Measurements from ENCODE around the gene MOAP1. TPM values are rescaled to one million over a fixed set of nuclear protein-coding genes. Genes with fewer than 3 reads are reported as not detected.

MOAP1 gene
- total RNA-seq, 1 donor from 2014 or later, result 26.1 TPM

GRCh38 chr14:93195316-93195999, 10.8 kb upstream of the MOAP1 start:
- Histone ChIP-seq H3K36me3 (ENCODE audit: control insufficient read depth, insufficient read depth, low read length) (no peaks in the 10 kb centered on the region), H3K27me3 (ENCODE audit: control insufficient read depth, insufficient read depth, low read length) (no peaks in the 10 kb centered on the region), H3K4me3 (ENCODE audit: low read depth, low read length) (no peak overlapping the region)
- DNase-seq (ENCODE audit: low read depth), result no peak
- TF ChIP-seq, protein P1, sequence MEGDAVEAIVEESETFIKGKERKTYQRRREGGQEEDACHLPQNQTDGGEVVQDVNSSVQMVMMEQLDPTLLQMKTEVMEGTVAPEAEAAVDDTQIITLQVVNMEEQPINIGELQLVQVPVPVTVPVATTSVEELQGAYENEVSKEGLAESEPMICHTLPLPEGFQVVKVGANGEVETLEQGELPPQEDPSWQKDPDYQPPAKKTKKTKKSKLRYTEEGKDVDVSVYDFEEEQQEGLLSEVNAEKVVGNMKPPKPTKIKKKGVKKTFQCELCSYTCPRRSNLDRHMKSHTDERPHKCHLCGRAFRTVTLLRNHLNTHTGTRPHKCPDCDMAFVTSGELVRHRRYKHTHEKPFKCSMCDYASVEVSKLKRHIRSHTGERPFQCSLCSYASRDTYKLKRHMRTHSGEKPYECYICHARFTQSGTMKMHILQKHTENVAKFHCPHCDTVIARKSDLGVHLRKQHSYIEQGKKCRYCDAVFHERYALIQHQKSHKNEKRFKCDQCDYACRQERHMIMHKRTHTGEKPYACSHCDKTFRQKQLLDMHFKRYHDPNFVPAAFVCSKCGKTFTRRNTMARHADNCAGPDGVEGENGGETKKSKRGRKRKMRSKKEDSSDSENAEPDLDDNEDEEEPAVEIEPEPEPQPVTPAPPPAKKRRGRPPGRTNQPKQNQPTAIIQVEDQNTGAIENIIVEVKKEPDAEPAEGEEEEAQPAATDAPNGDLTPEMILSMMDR (IDR thresholded peaks at IDR 0.05; ENCODE audit: insufficient read depth, low read length, poor library complexity, severe bottlenecking), result no peak

DNA sequence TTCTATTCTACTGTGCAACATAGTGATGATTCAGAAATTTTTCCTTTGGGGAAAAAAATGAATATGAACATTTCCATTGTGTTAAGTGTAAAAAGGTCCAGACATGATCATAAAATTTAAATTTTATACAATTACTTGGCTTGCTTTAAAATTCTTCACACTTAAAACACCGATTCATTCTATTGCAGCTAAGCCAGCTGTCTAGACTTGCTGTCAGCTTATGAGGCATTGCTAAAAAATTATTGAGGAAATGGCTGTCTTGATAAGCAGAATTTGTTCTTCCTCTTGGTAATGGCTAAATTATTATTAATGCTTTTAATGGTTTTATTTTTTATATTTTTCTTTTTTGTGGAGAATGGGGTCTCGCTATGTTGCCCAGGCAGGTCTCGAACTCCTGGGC, 2.3 kb upstream of the MOAP1 start:
- Histone ChIP-seq H3K27me3 (ENCODE audit: control insufficient read depth, insufficient read depth, low read length) (no peaks in the 10 kb centered on the region), H3K4me3 (ENCODE audit: low read depth, low read length) (no peak overlapping the region), H3K36me3 (ENCODE audit: control insufficient read depth, insufficient read depth, low read length) (no peaks in the 10 kb centered on the region)
- no peak for DNase-seq (ENCODE audit: low read depth)
- TF ChIP-seq, protein P1 (IDR thresholded peaks at IDR 0.05; ENCODE audit: insufficient read depth, low read length, poor library complexity, severe bottlenecking), result no peak

DNA sequence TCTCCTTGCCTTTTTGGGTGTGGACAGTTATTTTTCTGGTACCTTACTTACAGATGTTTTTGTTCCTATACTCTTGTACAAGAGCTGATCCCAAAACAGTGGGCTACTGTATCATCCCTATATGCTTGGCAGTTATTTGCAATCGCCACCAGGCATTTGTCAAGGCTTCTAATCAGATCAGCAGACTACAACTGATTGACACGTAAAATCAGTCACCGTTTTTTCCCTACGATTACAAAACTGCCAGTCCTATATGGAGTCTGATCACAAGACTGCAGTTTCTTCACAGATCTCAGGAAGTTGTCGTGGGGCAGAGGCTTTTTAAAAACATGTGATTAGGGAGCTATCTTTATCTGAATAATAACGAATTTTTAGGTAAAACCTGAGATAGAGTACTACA, 1.8 kb upstream of the MOAP1 start:
- Histone ChIP-seq H3K27me3 (ENCODE audit: control insufficient read depth, insufficient read depth, low read length) (no peaks in the 10 kb centered on the region), H3K36me3 (ENCODE audit: control insufficient read depth, insufficient read depth, low read length) (no peaks in the 10 kb centered on the region), H3K4me3 (ENCODE audit: low read depth, low read length) (no peak overlapping the region)
- no peak for DNase-seq (ENCODE audit: low read depth)
- TF ChIP-seq, protein P1 (IDR thresholded peaks at IDR 0.05; ENCODE audit: insufficient read depth, low read length, poor library complexity, severe bottlenecking), result no peak

- Histone ChIP-seq H3K4me3 (ENCODE audit: low read depth, low read length) (peak overlapping the region; percentile 85), H3K27me3 (ENCODE audit: control insufficient read depth, insufficient read depth, low read length) (no peaks in the 10 kb centered on the region), H3K36me3 (ENCODE audit: control insufficient read depth, insufficient read depth, low read length) (no peaks in the 10 kb centered on the region)
- no peak for DNase-seq (ENCODE audit: low read depth)
- TF ChIP-seq, protein P1 (IDR thresholded peaks at IDR 0.05; ENCODE audit: insufficient read depth, low read length, poor library complexity, severe bottlenecking), result no peak
These were observed 638 bp upstream of the MOAP1 start for GRCh38 chr14:93185349-93185720.

DNA sequence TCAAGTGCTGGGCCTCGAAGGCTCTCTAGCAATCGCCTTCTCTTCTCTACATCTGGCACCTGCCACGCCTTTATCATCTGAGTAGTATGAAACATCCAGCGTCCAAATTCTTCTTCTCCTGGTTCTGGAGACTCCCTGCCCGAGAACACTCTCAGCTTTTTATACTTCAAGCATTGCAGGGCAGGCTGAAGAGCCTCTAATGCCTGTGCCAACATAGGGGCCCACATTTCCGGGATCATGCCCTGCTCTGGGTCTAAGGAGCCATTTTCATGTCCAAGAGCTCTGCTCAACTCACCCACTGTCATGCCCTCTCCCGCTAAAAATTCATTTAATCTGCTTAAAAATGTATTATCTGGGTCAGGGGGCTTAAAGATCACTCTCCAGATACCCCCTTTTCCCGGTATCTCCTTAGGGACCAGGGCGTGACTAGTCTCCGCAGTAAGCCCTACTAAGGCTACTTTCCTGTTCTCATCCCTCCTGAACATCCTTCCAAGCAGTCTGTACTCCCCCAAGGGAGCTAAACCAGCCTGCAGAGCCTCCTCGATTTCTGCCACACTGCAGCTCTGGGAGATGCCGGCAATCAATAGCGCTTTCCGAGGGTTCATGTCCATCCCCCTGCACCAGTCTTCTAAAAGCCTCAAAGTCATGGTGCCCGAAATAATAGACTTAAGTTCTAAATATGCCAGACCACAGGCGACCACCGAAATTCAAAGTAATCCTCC, 940 bp downstream of the MOAP1 start:
- no peak for DNase-seq (ENCODE audit: low read depth)
- H3K4me3 ChIP-seq (ENCODE audit: low read depth, low read length), result peak overlapping the region; percentile 85
- H3K27me3 ChIP-seq (ENCODE audit: control insufficient read depth, insufficient read depth, low read length), result no peaks in the 10 kb centered on the region
- TF ChIP-seq, protein P1 (IDR thresholded peaks at IDR 0.05; ENCODE audit: insufficient read depth, low read length, poor library complexity, severe bottlenecking), result no peak
- no peaks in the 10 kb centered on the region for H3K36me3 ChIP-seq (ENCODE audit: control insufficient read depth, insufficient read depth, low read length)

Data from kidney epithelial cell (primary cell).